Heart left ventricle (tissue), 13 donors: ENCODE results near the gene SLC35G2.

Experiments
- CTCF ChIP-seq, 12 donors: fragments of 200-600 bp; sonication (generic) in 4 of 12; IDR thresholded peaks; one replicate each; pipeline versions ENCODE4 v1.5.0 to v1.8.0; 2018 to 2022; ENCODE audit warnings: antibody characterized with exemption in 12 of 12, mild to moderate bottlenecking in 5 of 12
- POLR2A ChIP-seq, 2 donors: fragments of 450-650 bp; IDR thresholded peaks; one replicate each; pipeline ENCODE4 v1.6.1; 2017; ENCODE audit warnings: antibody characterized with exemption in 2 of 2, mild to moderate bottlenecking in 2 of 2, moderate library complexity in 2 of 2
- donor health status: ischemic (EF 13 %, LVEDD 7.1; RV severe dilation, severe dysfunction).
- donor health status: DM: no; HTN: yes; CAD: no.
- donor health status: DM: no; HTN: no; CAD: no.
- donor health status: ischemic (EF 25% LVEDD 6.9; RV normal size, moderate dysfunction).
- donor health status: ischemic (EF 25% LVEDD 5.7; RV mildly dilated, moderate dysfunction).
- donor health status: ischemic (EF 35%, LVEDD 5.7; RV mildly dilated, moderate dysfunction).
- donor health status: nonischemic (EF 11% LVEDD 7.7; RV severe dilation, severe dysfunction).
- donor health status: DM: yes; HTN: yes; CAD: no.
- donor health status: PGD.
- donor health status: ischemic (EF 29% LVEDD 5.4; RV normal size, mild dysfunction).
- donor health status: nonischemic (EF 23%, LVEDD 6.1; RV moderate dilation, normal function).

GRCh38 chr3:136835089-136835812 is 16.3 kb downstream of the SLC35G2 start:
- TF ChIP-seq CTCF (IDR thresholded peaks at IDR 0.05) (no peak), POLR2A (IDR thresholded peaks at IDR 0.05) (no peak)
